Mesendoderm (in vitro differentiated cells): Measurements from ENCODE around the gene SLC35F3.

Source experiments
- DNase-seq: peaks from one replicate; pipeline ENCODE4 v3.0.0; 2013
- H2AK5ac ChIP-seq: 2 replicates; pipeline ENCODE4 v1.6.1; 2013; ENCODE audit warnings: low read length, inconsistent platforms
- H2BK120ac ChIP-seq: 2 replicates; pipeline ENCODE4 v1.6.1; 2013; ENCODE audit warnings: low read depth, mild to moderate bottlenecking, low read length, moderate library complexity, mixed read lengths
- H2BK15ac ChIP-seq: replicated peaks from 2 replicates; pipeline ENCODE4 v1.6.1; 2013; ENCODE audit warnings: low read depth, mild to moderate bottlenecking, moderate library complexity
- H2BK5ac ChIP-seq: 2 replicates; pipeline ENCODE4 v1.6.1; 2013; ENCODE audit warnings: low read length, inconsistent platforms
- H3K18ac ChIP-seq: 2 replicates; pipeline ENCODE4 v1.6.1; 2013; ENCODE audit warnings: mild to moderate bottlenecking, low read length, mixed read lengths
- H3K23ac ChIP-seq: one replicate; pipeline ENCODE4 v1.6.1; 2013; ENCODE audit warnings: low read length
- H3K27ac ChIP-seq: 2 replicates; pipeline ENCODE4 v1.5.1; 2013; ENCODE audit warnings: low read depth, mild to moderate bottlenecking, inconsistent platforms, low read length, moderate library complexity
- H3K27me3 ChIP-seq: 2 replicates; pipeline ENCODE4 v1.6.1; 2013; ENCODE audit warnings: low read length, control low read depth, mild to moderate bottlenecking, inconsistent platforms; ENCODE audit not compliant: insufficient read depth, poor library complexity
- H3K36me3 ChIP-seq: 2 replicates; pipeline ENCODE4 v1.6.1; 2013; ENCODE audit warnings: low read length, inconsistent platforms; ENCODE audit not compliant: control insufficient read depth, insufficient read depth
- H3K4ac ChIP-seq: one replicate; pipeline ENCODE4 v1.6.1; 2013; ENCODE audit warnings: low read depth, mild to moderate bottlenecking, low read length, moderate library complexity
- H3K4me1 ChIP-seq: 2 replicates; pipeline ENCODE4 v1.6.1; 2013; ENCODE audit warnings: low read depth, low read length, inconsistent platforms; ENCODE audit not compliant: control insufficient read depth
- H3K4me2 ChIP-seq: 2 replicates; pipeline ENCODE4 v1.6.1; 2013; ENCODE audit warnings: low read length
- H3K4me3 ChIP-seq: 2 replicates; pipeline ENCODE4 v1.5.1; 2013; ENCODE audit warnings: mild to moderate bottlenecking, low read length
- H3K56ac ChIP-seq: one replicate; pipeline ENCODE4 v1.6.1; 2013; ENCODE audit warnings: low read length
- H3K79me1 ChIP-seq: 2 replicates; pipeline ENCODE4 v1.6.1; 2013; ENCODE audit warnings: low read length, inconsistent platforms
- H3K79me2 ChIP-seq: 2 replicates; pipeline ENCODE4 v1.6.1; 2013; ENCODE audit warnings: mild to moderate bottlenecking, low read length; ENCODE audit not compliant: control insufficient read depth, insufficient read depth
- H3K9ac ChIP-seq: 2 replicates; pipeline ENCODE4 v1.6.1; 2013; ENCODE audit warnings: low read length, inconsistent platforms
- H4K5ac ChIP-seq: one replicate; pipeline ENCODE4 v1.6.1; 2013; ENCODE audit warnings: low read length
- H4K8ac ChIP-seq: one replicate; pipeline ENCODE4 v1.6.1; 2013; ENCODE audit warnings: low read depth, mild to moderate bottlenecking, control low read depth, low read length, moderate library complexity
- WGBS: extraction: QIAGEN DNeasy Blood & Tissue Kit; methylation state at CpG from one replicate; pipeline ENCODE4 v1.1.7; 2013; ENCODE audit warnings: low lambda C conversion rate, missing lambda C conversion rate; ENCODE audit not compliant: insufficient coverage; ENCODE audit errors: extremely low coverage; 5-methylcytosine and 5-hydroxymethylcytosine counted together

Gene SLC35F3

GRCh38 chr1:234231893-234232276 is 327.4 kb downstream of the SLC35F3 start:
- no peak overlapping the region for H3K4me3 ChIP-seq
- WGBS: no CpG with 5 or more reads among the region's 13 CpGs
- H3K9ac ChIP-seq: no peak overlapping the region
- no peak overlapping the region for H3K27ac ChIP-seq
- H3K79me1 ChIP-seq: no peaks in the 10 kb centered on the region
- H3K4me2 ChIP-seq: no peak overlapping the region
- no peaks in the 10 kb centered on the region for H3K79me2 ChIP-seq
- H3K56ac ChIP-seq: no peak overlapping the region
- no peaks in the 10 kb centered on the region for H3K36me3 ChIP-seq
- no peak overlapping the region for H2BK120ac ChIP-seq
- H2BK5ac ChIP-seq: no peak overlapping the region
- H4K8ac ChIP-seq: no peak overlapping the region
- peaks cover 8% of the 10 kb centered on the region for H3K4me1 ChIP-seq
- no peak overlapping the region for H2BK15ac ChIP-seq
- no peak overlapping the region for H3K4ac ChIP-seq
- no peaks in the 10 kb centered on the region for H3K27me3 ChIP-seq
- no peak overlapping the region for H2AK5ac ChIP-seq
- no peak overlapping the region for H3K23ac ChIP-seq
- H3K18ac ChIP-seq: no peak overlapping the region
- no peak for DNase-seq
- H4K5ac ChIP-seq: no peak overlapping the region

- Histone ChIP-seq H3K27me3 (no peaks in the 10 kb centered on the region), H2AK5ac (no peak overlapping the region), H3K4me2 (no peak overlapping the region), H3K23ac (no peak overlapping the region), H4K5ac (no peak overlapping the region), H3K27ac (no peak overlapping the region), H3K4me1 (peaks cover 8% of the 10 kb centered on the region), H2BK5ac (no peak overlapping the region), H3K36me3 (no peaks in the 10 kb centered on the region), H3K9ac (no peak overlapping the region), H3K79me1 (no peaks in the 10 kb centered on the region), H2BK120ac (no peak overlapping the region), H3K18ac (no peak overlapping the region), H4K8ac (no peak overlapping the region), H3K79me2 (no peaks in the 10 kb centered on the region), H3K4me3 (no peak overlapping the region), H3K56ac (no peak overlapping the region), H3K4ac (peak overlapping the region; percentile 27), H2BK15ac (no peak overlapping the region)
- WGBS: no CpG with 5 or more reads among the region's 6 CpGs
- no peak for DNase-seq
Measured at GRCh38 chr1:234234199-234234598, 329.7 kb downstream of the SLC35F3 start.

GRCh38 chr1:234235434-234235881 is 331.0 kb downstream of the SLC35F3 start:
- no peak overlapping the region for H3K4me3 ChIP-seq
- no peak overlapping the region for H2BK5ac ChIP-seq
- no peak overlapping the region for H2BK120ac ChIP-seq
- H3K4ac ChIP-seq: no peak overlapping the region
- no peak overlapping the region for H3K23ac ChIP-seq
- no peak overlapping the region for H2AK5ac ChIP-seq
- H2BK15ac ChIP-seq: no peak overlapping the region
- no CpG with 5 or more reads among the region's 4 CpGs for WGBS
- H3K79me2 ChIP-seq: no peaks in the 10 kb centered on the region
- no peak overlapping the region for H4K5ac ChIP-seq
- no peak overlapping the region for H3K27ac ChIP-seq
- H3K79me1 ChIP-seq: no peaks in the 10 kb centered on the region
- no peak for DNase-seq
- no peak overlapping the region for H4K8ac ChIP-seq
- no peak overlapping the region for H3K18ac ChIP-seq
- no peak overlapping the region for H3K4me2 ChIP-seq
- H3K4me1 ChIP-seq: peaks cover 5% of the 10 kb centered on the region
- H3K9ac ChIP-seq: no peak overlapping the region
- no peaks in the 10 kb centered on the region for H3K27me3 ChIP-seq
- no peak overlapping the region for H3K56ac ChIP-seq
- H3K36me3 ChIP-seq: no peaks in the 10 kb centered on the region

GRCh38 chr1:234237393-234237792 is 332.9 kb downstream of the SLC35F3 start:
- H2BK120ac ChIP-seq: no peak overlapping the region
- H2BK15ac ChIP-seq: no peak overlapping the region
- H3K9ac ChIP-seq: no peak overlapping the region
- no peak overlapping the region for H3K56ac ChIP-seq
- no peak overlapping the region for H2AK5ac ChIP-seq
- no peaks in the 10 kb centered on the region for H3K27me3 ChIP-seq
- no peaks in the 10 kb centered on the region for H3K79me1 ChIP-seq
- H3K4ac ChIP-seq: no peak overlapping the region
- H3K4me1 ChIP-seq: no peaks in the 10 kb centered on the region
- DNase-seq: no peak
- H3K36me3 ChIP-seq: no peaks in the 10 kb centered on the region
- no peak overlapping the region for H2BK5ac ChIP-seq
- no peak overlapping the region for H3K4me3 ChIP-seq
- H3K23ac ChIP-seq: no peak overlapping the region
- no peak overlapping the region for H4K5ac ChIP-seq
- no peak overlapping the region for H3K18ac ChIP-seq
- WGBS: no CpG with 5 or more reads among the region's 2 CpGs
- no peak overlapping the region for H4K8ac ChIP-seq
- H3K79me2 ChIP-seq: no peaks in the 10 kb centered on the region
- H3K27ac ChIP-seq: no peak overlapping the region
- H3K4me2 ChIP-seq: no peak overlapping the region

GRCh38 chr1:234238060-234238459 is 333.6 kb downstream of the SLC35F3 start:
- Histone ChIP-seq H2BK120ac (no peak overlapping the region), H3K18ac (no peak overlapping the region), H4K5ac (no peak overlapping the region), H3K4ac (no peak overlapping the region), H3K4me2 (no peak overlapping the region), H3K4me1 (no peaks in the 10 kb centered on the region), H2AK5ac (no peak overlapping the region), H3K36me3 (no peaks in the 10 kb centered on the region), H3K79me2 (no peaks in the 10 kb centered on the region), H3K27ac (no peak overlapping the region), H3K27me3 (no peaks in the 10 kb centered on the region), H2BK15ac (no peak overlapping the region), H3K56ac (no peak overlapping the region), H3K4me3 (no peak overlapping the region), H3K79me1 (no peaks in the 10 kb centered on the region), H3K23ac (no peak overlapping the region), H2BK5ac (no peak overlapping the region), H3K9ac (no peak overlapping the region), H4K8ac (no peak overlapping the region)
- DNase-seq: no peak
- no CpG with 5 or more reads among the region's 1 CpG for WGBS

- Histone ChIP-seq H3K4me3 (no peak overlapping the region), H3K79me1 (no peaks in the 10 kb centered on the region), H3K27me3 (no peaks in the 10 kb centered on the region), H3K4ac (no peak overlapping the region), H4K8ac (no peak overlapping the region), H3K27ac (no peak overlapping the region), H3K79me2 (no peaks in the 10 kb centered on the region), H3K36me3 (no peaks in the 10 kb centered on the region), H4K5ac (no peak overlapping the region), H2BK15ac (no peak overlapping the region), H3K56ac (no peak overlapping the region), H3K23ac (no peak overlapping the region), H2AK5ac (no peak overlapping the region), H3K4me2 (no peak overlapping the region), H3K18ac (no peak overlapping the region), H2BK5ac (no peak overlapping the region), H3K9ac (no peak overlapping the region), H3K4me1 (no peaks in the 10 kb centered on the region), H2BK120ac (no peak overlapping the region)
- no CpG with 5 or more reads among the region's 2 CpGs for WGBS
- DNase-seq: no peak
Measured at GRCh38 chr1:234239515-234239914, 335.0 kb downstream of the SLC35F3 start.
